Measurements from ENCODE around the gene CEP128. TPM values are rescaled to one million over a fixed set of nuclear protein-coding genes. Genes with fewer than 3 reads are reported as not detected.

CEP128 gene
- total RNA-seq, 2 experiments from 2014 or later = 28.9 to 47.4 TPM

DNA sequence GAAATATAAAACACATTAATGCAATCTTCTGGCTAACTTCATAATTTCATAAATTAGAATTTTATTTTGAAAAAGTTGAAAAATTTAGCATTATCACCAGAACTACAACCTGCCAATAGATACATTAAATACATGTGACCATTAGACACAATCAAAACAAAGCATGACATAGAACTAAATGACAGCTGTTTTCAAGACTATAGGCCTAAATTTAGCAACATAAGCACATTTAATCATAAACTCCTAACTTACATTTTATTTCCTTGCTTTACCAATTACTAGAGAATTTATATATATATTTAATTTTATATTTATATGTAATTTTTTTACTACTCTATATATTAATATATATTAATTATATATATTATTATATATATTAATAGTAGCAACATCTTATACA is 165.4 kb downstream of the CEP128 start:
- Mint-ChIP-seq H3K4me1 (no peaks in the 10 kb centered on the region), H3K27me3 (no peaks in the 10 kb centered on the region), H3K36me3 (peaks cover 10% of the 10 kb centered on the region), H3K4me3 (no peak overlapping the region), H3K27ac (no peak overlapping the region), H3K9me3 (ENCODE audit: low read depth) (no peaks in the 10 kb centered on the region)
- CTCF ChIA-PET = no interaction called here
- ATAC-seq = no peak
- DNase-seq = no peak

DNA sequence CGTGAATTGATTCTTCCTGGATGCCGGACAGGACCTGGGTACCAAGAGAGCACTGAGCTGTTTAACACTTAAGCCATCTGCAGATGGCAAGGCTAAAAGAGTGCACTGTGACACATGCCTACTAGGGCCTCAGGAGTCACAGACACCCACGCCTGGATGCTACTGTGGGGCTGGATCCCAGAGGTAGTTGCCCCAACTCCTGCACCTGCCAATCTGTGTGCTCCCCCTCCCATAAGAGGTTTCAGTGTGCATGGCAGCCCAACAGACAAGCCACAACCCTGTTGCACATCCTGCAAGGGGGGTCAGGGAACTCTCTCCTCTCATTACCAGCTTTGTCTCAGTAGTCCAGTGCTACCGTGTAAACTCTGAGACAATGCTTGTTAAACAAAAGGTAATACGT is 169.0 kb downstream of the CEP128 start:
- CTCF ChIA-PET = no interaction called here
- Mint-ChIP-seq H3K27ac (no peak overlapping the region), H3K27me3 (no peaks in the 10 kb centered on the region), H3K36me3 (peaks cover 14% of the 10 kb centered on the region), H3K9me3 (ENCODE audit: low read depth) (no peaks in the 10 kb centered on the region), H3K4me1 (no peaks in the 10 kb centered on the region), H3K4me3 (no peak overlapping the region)
- ATAC-seq (no peak), DNase-seq (no peak)

DNA sequence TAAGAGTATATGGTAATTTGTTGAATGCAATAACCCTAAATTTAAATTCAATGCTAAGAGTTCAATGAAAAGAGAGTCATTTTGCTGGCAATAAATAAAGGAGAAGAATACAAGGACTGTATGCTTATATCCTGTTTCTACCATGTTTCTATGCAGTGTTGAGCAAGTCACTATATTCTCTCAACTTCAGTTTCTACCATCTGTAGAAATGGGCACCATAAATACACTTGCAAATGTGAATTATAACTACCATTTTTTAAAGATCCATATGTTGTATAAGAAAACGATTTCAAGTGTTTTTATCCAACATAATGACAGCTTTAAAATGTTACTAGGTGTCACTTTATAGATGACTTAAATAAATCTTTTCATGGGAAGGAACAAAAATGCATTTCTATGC is 170.3 kb downstream of the CEP128 start:
- CTCF ChIA-PET = no interaction called here
- DNase-seq (no peak), ATAC-seq (no peak)
- Mint-ChIP-seq H3K36me3 (peaks cover 8% of the 10 kb centered on the region), H3K9me3 (ENCODE audit: low read depth) (no peaks in the 10 kb centered on the region), H3K27ac (no peak overlapping the region), H3K4me3 (no peak overlapping the region), H3K4me1 (no peaks in the 10 kb centered on the region), H3K27me3 (no peaks in the 10 kb centered on the region)

DNA sequence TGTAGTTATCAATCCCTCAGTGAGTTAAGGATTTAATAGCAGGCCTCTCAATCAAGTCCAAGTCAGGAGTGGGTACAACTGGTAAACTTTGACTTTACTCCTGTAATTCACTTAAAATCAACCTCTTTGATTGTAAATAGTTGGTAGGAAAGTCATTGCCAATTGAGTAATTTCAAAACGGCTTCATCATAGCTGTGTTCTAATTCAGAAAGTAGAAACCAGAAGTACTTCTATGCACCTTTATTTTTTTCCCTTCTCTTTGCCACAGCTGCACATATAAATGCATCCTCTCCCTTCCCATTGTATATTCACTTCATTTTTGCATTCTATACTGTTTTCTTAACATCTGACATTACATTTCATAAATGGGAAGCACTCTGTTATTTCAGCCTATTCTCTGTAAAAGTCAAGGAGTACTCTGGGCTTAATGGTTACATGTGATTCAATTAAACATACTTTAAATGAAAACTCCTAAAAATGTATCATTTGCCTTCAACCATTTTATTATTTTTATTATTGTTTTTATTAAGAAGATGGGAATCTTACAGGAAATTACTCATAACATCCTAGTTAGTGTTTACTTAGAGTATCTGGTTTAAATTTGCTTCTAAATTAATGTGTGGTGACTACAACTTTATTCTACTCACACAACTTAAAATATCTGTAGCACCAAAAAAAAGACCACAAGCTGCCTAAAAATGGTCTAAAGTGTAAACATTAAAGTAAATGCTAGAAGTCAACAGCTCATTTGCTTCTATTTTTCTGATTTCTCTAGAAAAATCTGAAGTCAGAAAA is 171.2 kb downstream of the CEP128 start:
- Mint-ChIP-seq H3K27ac (no peak overlapping the region), H3K9me3 (ENCODE audit: low read depth) (no peaks in the 10 kb centered on the region), H3K4me1 (no peaks in the 10 kb centered on the region), H3K27me3 (no peaks in the 10 kb centered on the region), H3K4me3 (no peak overlapping the region), H3K36me3 (peaks cover 8% of the 10 kb centered on the region)
- DNase-seq = no peak
- CTCF ChIA-PET = no interaction called here
- no peak for ATAC-seq

DNA sequence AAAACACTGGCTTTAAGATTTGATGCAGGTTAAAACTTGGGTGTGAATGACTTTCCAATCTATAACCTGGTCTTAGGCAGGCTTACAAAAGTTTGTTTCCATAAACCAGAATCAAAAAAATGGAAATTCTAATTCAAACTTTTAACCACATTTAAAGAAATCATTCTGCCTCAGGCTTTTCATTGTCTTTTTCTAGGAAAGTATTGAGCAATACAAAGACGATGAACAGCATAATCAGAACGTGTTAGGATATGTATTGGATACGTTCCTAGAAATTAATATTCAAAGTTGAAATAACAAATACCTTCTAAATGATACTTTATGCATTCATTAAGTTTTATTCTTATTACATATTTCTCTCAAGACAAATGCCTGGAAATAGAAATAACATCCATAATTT is 172.9 kb downstream of the CEP128 start:
- DNase-seq = no peak
- no peaks in the 10 kb centered on the region for H3K4me1 Mint-ChIP-seq
- H3K9me3 Mint-ChIP-seq (ENCODE audit: low read depth) = no peaks in the 10 kb centered on the region
- H3K36me3 Mint-ChIP-seq = peaks cover 8% of the 10 kb centered on the region
- no peaks in the 10 kb centered on the region for H3K27me3 Mint-ChIP-seq
- no peak overlapping the region for H3K27ac Mint-ChIP-seq
- CTCF ChIA-PET = no interaction called here
- ATAC-seq = no peak
- no peak overlapping the region for H3K4me3 Mint-ChIP-seq

DNA sequence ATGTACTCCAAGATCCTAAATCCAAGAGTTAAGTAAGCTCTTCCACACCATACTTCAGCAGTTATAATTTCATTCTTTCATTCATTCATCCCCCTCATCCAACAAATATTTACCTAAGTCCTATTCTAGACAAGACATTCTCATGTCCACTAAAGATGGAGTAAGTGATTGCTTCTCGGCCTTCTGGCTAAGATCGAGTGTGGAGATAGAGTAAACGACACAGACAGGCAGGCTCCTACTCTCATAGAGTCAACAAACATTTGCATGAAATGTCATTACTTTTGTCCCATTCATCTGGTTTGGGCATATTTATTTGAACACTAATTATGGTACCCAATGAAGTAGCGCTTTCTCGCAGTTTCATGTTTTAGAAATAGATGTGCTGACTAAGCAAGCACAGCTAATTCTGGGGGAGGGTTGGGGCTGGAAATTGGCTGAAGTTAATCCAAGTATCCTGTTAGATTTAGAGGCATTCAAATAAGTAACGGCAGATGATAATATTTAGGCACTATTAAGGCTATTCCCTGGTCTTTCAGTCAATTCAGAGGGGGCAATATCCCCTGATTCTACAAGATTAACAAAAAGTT is 176.5 kb downstream of the CEP128 start:
- peaks cover 7% of the 10 kb centered on the region for H3K36me3 Mint-ChIP-seq
- H3K4me1 Mint-ChIP-seq = no peaks in the 10 kb centered on the region
- no peak overlapping the region for H3K27ac Mint-ChIP-seq
- no peaks in the 10 kb centered on the region for H3K9me3 Mint-ChIP-seq (ENCODE audit: low read depth)
- no peak for DNase-seq
- ATAC-seq = no peak
- H3K27me3 Mint-ChIP-seq = no peaks in the 10 kb centered on the region
- no peak overlapping the region for H3K4me3 Mint-ChIP-seq
- CTCF ChIA-PET = no interaction called here

DNA sequence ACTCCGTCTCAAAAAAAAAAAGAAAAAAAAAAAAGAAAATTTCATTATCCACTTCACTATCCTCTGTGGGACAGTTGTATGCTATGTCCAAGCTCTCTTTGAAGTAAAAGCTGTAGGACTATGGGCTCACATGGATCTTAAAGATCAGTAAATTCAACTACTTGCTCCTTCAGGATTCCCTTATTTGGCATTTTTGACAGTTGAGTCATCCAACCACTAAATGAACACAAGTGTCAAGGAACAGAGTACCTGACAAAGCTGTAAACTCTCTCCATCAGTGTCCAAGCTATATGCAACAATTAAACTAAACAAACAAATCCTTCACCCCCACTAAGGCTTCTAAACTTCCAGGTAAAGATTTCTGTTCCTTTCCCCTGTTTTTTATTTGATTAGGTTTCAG is 177.0 kb downstream of the CEP128 start:
- CTCF ChIA-PET = no interaction called here
- no peak for ATAC-seq

DNA sequence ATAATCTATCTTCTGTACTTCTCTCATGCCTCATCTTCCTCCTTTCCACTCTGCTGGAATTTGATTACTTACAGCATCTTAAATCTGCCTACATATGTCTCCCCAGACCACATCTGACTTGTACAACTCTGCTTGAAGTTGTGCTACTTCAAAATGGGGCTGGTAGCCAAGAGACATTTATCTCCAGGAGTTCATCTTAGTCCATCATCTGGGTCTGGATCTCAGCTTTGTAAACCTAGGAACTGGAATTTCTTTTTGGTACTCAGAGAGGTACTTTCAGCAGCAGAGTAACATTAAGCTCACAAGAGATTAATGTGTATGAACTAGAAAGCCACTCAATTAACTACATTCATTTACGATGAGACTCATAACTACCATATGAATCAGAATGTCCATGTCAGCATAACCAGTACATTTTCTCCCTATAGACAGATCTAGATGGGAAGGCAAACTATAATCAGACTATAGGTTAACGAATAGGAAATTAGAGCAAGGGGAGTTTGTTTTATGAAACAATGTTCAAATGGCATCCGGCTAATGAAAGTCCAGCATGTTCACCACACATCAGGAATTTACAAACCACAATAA is 178.8 kb downstream of the CEP128 start:
- Mint-ChIP-seq H3K9me3 (ENCODE audit: low read depth) (no peaks in the 10 kb centered on the region), H3K27ac (no peak overlapping the region), H3K27me3 (no peaks in the 10 kb centered on the region), H3K4me1 (no peaks in the 10 kb centered on the region), H3K4me3 (no peak overlapping the region), H3K36me3 (peaks cover 7% of the 10 kb centered on the region)
- CTCF ChIA-PET = interaction anchor here (0.6 kb wide), 1 partner anchor 11 kb away, joined by 3 read pairs; no protein-coding TSS in a partner anchor
- no peak for DNase-seq
- ATAC-seq = no peak

More for the DNA sequence above, 177.0 kb downstream of the CEP128 start:
- Mint-ChIP-seq H3K4me1 (no peaks in the 10 kb centered on the region), H3K27ac (no peak overlapping the region), H3K9me3 (ENCODE audit: low read depth) (no peaks in the 10 kb centered on the region), H3K27me3 (no peaks in the 10 kb centered on the region), H3K36me3 (peaks cover 7% of the 10 kb centered on the region), H3K4me3 (no peak overlapping the region)
- no peak for DNase-seq

DNA sequence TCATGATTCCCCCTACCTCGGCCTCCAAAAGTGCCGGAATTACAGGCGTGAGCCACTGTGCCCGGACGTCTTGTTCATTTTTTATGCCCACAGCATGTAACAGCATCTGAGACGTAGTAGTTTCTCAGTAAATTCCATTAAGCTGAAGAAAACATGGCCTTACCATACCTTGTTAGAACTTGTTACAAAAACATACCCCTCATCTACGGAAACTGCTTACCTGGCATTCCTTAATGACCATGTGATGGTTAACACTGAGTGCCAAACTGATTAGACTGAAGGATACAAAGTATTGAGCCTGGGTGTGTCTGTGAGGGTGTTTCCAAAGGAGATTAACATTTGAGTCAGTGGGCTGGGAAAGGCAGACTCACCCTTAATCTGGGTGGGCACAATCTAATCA is 186.8 kb downstream of the CEP128 start:
- Mint-ChIP-seq H3K36me3 (peaks cover 22% of the 10 kb centered on the region), H3K4me3 (no peak overlapping the region), H3K27me3 (no peaks in the 10 kb centered on the region), H3K27ac (no peak overlapping the region), H3K9me3 (ENCODE audit: low read depth) (no peaks in the 10 kb centered on the region), H3K4me1 (no peaks in the 10 kb centered on the region)
- DNase-seq (no peak), ATAC-seq (no peak)
- CTCF ChIA-PET = no interaction called here

DNA sequence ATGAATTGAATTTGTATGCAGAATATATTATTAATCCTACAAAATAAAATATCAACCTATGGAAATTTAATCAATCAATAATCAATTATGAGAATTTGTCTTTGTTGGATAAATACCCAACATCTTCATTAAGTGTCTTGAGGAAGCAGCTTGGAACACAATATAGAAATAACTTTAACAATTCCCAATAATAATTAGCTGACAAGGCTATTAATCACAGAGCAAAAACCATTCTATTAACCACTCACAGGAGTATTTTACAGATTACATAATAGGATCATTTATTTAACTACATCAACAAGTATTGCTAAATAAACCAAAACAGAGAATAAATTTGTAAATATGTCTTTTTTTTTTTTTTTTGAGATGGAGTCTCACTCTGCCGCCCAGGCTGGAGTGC is 190.3 kb downstream of the CEP128 start:
- H3K36me3 Mint-ChIP-seq = peaks cover 26% of the 10 kb centered on the region
- H3K9me3 Mint-ChIP-seq (ENCODE audit: low read depth) = no peaks in the 10 kb centered on the region
- CTCF ChIA-PET = no interaction called here
- no peaks in the 10 kb centered on the region for H3K27me3 Mint-ChIP-seq
- H3K27ac Mint-ChIP-seq = no peak overlapping the region
- DNase-seq (no peak), ATAC-seq (no peak)
- H3K4me1 Mint-ChIP-seq = no peaks in the 10 kb centered on the region
- H3K4me3 Mint-ChIP-seq = no peak overlapping the region

DNA sequence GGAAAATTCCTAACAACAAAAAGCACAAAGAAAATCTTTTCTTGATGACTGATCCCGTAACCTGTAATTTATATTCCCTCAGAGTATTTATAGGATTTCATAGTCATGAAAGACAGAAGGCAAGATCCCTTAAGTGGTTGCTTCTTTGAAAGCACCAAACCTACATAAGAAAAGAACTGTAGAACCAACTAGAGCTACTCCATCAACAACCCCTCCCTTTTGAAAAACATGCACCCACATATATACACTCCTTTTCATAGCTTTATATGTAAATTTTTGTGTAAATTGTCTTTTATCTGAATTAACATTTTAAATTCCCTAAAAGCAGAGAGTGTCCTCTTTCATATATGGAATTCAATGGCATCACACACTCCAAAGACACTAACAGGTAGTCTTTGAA is 215.3 kb downstream of the CEP128 start:
- Mint-ChIP-seq H3K36me3 (peaks cover 3% of the 10 kb centered on the region), H3K9me3 (ENCODE audit: low read depth) (no peaks in the 10 kb centered on the region), H3K4me1 (no peaks in the 10 kb centered on the region), H3K4me3 (no peak overlapping the region), H3K27ac (no peak overlapping the region), H3K27me3 (no peaks in the 10 kb centered on the region)
- DNase-seq (no peak), ATAC-seq (no peak)
- CTCF ChIA-PET = no interaction called here

DNA sequence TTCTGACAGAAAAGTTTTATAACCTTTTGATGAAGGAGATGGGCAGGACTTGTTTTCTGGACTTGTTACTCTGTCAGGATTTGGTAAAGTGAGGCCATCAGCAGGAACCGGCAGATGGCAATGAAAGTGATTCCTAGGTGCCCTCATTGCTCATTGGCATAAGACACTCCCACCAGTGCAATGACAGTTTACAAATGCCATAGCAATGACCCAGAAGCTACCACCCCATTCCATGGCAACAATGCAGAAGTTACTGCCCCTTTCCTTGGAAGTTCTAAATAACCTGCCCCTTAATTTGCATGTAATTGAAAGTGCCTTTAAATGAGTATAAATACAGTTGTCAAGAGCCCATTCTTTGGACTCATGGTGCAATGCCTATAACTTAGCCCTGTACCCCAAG is 222.6 kb downstream of the CEP128 start:
- peaks cover 6% of the 10 kb centered on the region for H3K36me3 Mint-ChIP-seq
- no peak overlapping the region for H3K4me3 Mint-ChIP-seq
- H3K9me3 Mint-ChIP-seq (ENCODE audit: low read depth) = no peaks in the 10 kb centered on the region
- DNase-seq (no peak), ATAC-seq (no peak)
- H3K27me3 Mint-ChIP-seq = no peaks in the 10 kb centered on the region
- H3K4me1 Mint-ChIP-seq = peaks cover 8% of the 10 kb centered on the region
- CTCF ChIA-PET = interaction anchor here (0.9 kb wide), 1 partner anchor 277 kb away, joined by 3 read pairs; no protein-coding TSS in a partner anchor
- H3K27ac Mint-ChIP-seq = no peak overlapping the region

DNA sequence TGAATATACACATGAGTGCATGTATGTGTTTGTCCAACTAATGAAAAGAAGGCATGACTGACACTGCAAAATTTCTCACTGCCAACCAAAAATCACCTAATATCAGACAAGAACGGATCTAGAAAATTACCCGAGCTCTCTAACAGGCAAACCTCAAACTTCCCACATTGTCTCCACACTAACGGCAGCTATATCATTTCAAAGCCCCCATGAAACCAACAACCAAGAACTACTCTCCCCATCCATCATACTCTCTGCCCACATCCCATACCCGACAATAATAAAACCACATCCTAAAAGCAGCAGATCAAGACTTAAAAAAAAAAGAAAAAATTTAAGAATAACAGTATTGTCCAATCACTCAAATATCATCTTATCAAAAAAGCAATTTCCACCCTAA is 227.1 kb downstream of the CEP128 start:
- peaks cover 6% of the 10 kb centered on the region for H3K36me3 Mint-ChIP-seq
- CTCF ChIA-PET = interaction anchor here (0.7 kb wide), 1 partner anchor 282 kb away, joined by 3 read pairs; no protein-coding TSS in a partner anchor
- no peaks in the 10 kb centered on the region for H3K9me3 Mint-ChIP-seq (ENCODE audit: low read depth)
- ATAC-seq (peak; percentile 27), DNase-seq (no peak)
- H3K27ac Mint-ChIP-seq = no peak overlapping the region
- no peaks in the 10 kb centered on the region for H3K27me3 Mint-ChIP-seq
- peaks cover 10% of the 10 kb centered on the region for H3K4me1 Mint-ChIP-seq
- no peak overlapping the region for H3K4me3 Mint-ChIP-seq

All from activated CD8-positive, alpha-beta memory T cell treated with anti-CD3 and anti-CD28 coated beads, Interleukin-2, amount 10 ng/mL, durations not matched to agents 7 days and 5 days (primary cell).